Heart right ventricle (tissue), 16 donors: Measurements from ENCODE around the gene POU1F1. TPM values are rescaled to one million over a fixed set of nuclear protein-coding genes. Genes with fewer than 3 reads are reported as not detected.

Experiments
- ATAC-seq, 8 donors: fragments of 200-7000 bp; cut with Tn5 transposase; one replicate each; pipeline ENCODE4 v1.9.1; 2020; ENCODE audit warnings: mild to moderate bottlenecking in 8 of 8, moderate library complexity in 8 of 8, moderate number of reproducible peaks in 1 of 8
- DNase-seq, 2 donors: peaks; one replicate each; pipeline ENCODE4 v3.0.0-alpha.2; 2020
- H3K27ac ChIP-seq, 10 donors: fragments of 200-600 bp; sonication (generic) in 2 of 10; one replicate each; pipeline versions ENCODE4 v1.5.0 to v1.8.0; 2020 to 2022; ENCODE audit warnings: mild to moderate bottlenecking in 3 of 10
- H3K27me3 ChIP-seq, 7 donors: fragments of 200-600 bp; one replicate each; pipeline ENCODE4 v1.8.0; 2021 to 2022; ENCODE audit warnings: mild to moderate bottlenecking in 2 of 7
- H3K36me3 ChIP-seq, 9 donors: fragments of 200-600 bp; sonication (generic) in 1 of 9; one replicate each; pipeline versions ENCODE4 v1.5.0 to v1.8.0; 2020 to 2022; ENCODE audit warnings: mild to moderate bottlenecking in 2 of 9
- H3K4me1 ChIP-seq, 9 donors: fragments of 200-600 bp; sonication (generic) in 1 of 9; one replicate each; pipeline versions ENCODE4 v1.5.0 to v1.8.0; 2020 to 2022; ENCODE audit warnings: mild to moderate bottlenecking in 4 of 9
- H3K4me3 ChIP-seq, 10 donors: fragments of 200-600 bp; sonication (generic) in 2 of 10; one replicate each; pipeline versions ENCODE4 v1.5.0 to v1.8.0; 2020 to 2022; ENCODE audit warnings: mild to moderate bottlenecking in 7 of 10, moderate library complexity in 2 of 10
- H3K9me3 ChIP-seq, 11 donors: fragments of 200-600 bp in 10 of 11; sonication (generic) in 2 of 11; one replicate each; pipeline versions ENCODE4 v1.5.0 to v1.8.0; 2013 to 2022; ENCODE audit warnings: mild to moderate bottlenecking in 2 of 11, control low read depth in 1 of 11, moderate library complexity in 1 of 11
- WGBS, 2 donors: extraction: QIAGEN DNeasy Blood & Tissue Kit; methylation state at CpG; one replicate each; pipeline ENCODE4 v1.1.7; 2013; ENCODE audit warnings: inconsistent platforms in 1 of 2; 5-methylcytosine and 5-hydroxymethylcytosine counted together
- intact Hi-C, 10 donors: fragments of 100-400 bp; cut with DNase I; formaldehyde crosslinking; loops; one replicate each; pipeline versions ENCODE4 v1.11.1 to v1.14.2; 2022
- microRNA-seq, 2 donors: library from miRNA; unstranded; fragments of <30 nt; microRNA quantifications; one replicate each; pipeline ENCODE4 v1.2.0, GENCODE V29; 2021
- polyA plus RNA-seq, 2 donors: library from polyadenylated mRNA; stranded (reverse); fragments of 200-250 nt; gene quantifications; one replicate each; pipeline ENCODE4 v1.2.3, GENCODE V29; 2013
- total RNA-seq, 10 donors: library from RNA; stranded (reverse); fragmentation: NEBNext Ultra II Directional in 3 of 10; extraction: Animal tissue kit (Norgen Biotek cat#: 25700) in 3 of 10; gene quantifications; one replicate each; pipeline versions ENCODE4 v1.2.1 to v1.2.4, GENCODE V29; 2021 to 2023
- TF ChIP-seq, protein P1 (sequence below), 9 donors: fragments of 200-600 bp; sonication (generic) in 2 of 9; IDR thresholded peaks; one replicate each; pipeline versions ENCODE4 v1.5.0 to v1.8.0; 2021 to 2022; ENCODE audit warnings: antibody characterized with exemption in 9 of 9, mild to moderate bottlenecking in 5 of 9, moderate library complexity in 1 of 9
- donor health status: Arrhythmogenic right ventricular cardiomyopathy.
- donor health status: ischemic (EF 13 %, LVEDD 7.1; RV severe dilation, severe dysfunction).
- donor health status: healthy with polysubstance abuse.
- donor health status: DM: no; HTN: yes; CAD: no.
- donor health status: DM: no; HTN: no; CAD: no.
- donor health status: ischemic (EF 25% LVEDD 6.9; RV normal size, moderate dysfunction).
- donor health status: ischemic (EF 25% LVEDD 5.7; RV mildly dilated, moderate dysfunction).
- donor health status: healthy.
- donor health status: DM: yes; HTN: yes; CAD: no.
- donor health status: Ischemic cardiomyopathy.
- donor health status: ischemic (EF 35%, LVEDD 5.7; RV mildly dilated, moderate dysfunction).
- donor health status: nonischemic (EF 11% LVEDD 7.7; RV severe dilation, severe dysfunction).
- donor health status: DM: yes; HTN: yes; CAD: no.
- donor health status: PGD.
- donor health status: ischemic (EF 29% LVEDD 5.4; RV normal size, mild dysfunction).
- donor health status: nonischemic (EF 23%, LVEDD 6.1; RV moderate dilation, normal function).

The POU1F1 gene
- total and polyA plus RNA-seq, 12 donors: not detected

DNA sequence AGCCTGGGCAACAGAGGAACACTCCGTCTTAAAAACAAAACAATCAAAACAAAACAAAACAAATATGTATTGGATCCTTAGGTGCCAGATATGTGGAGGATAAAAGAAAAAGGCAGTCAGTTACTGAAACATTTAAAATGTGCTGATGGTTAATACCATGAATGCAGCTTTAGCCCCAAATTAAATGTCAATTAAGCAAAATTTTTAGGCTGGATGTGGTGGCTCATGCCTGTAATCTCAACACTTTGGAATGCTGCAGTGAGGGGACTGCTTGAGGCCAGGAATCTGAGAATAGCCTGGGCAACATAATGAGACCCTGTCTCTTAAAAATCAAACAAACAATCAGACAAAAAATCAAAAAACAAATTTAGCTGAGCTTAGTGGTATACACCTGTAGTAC, 57.8 kb downstream of the POU1F1 start:
- Histone ChIP-seq H3K36me3 (no peaks in the 10 kb centered on the region), H3K9me3 (no peaks in the 10 kb centered on the region), H3K4me3 (no peak overlapping the region), H3K27me3 (peaks cover 0 to 24% (median 11%) of the 10 kb centered on the region in 7 donors), H3K4me1 (no peaks in the 10 kb centered on the region), H3K27ac (no peak overlapping the region)
- no peak for ATAC-seq
- DNase-seq: no peak
- WGBS, 2 donors: 88 to 96% methylated on average over 1 of the region's 1 CpG
- intact Hi-C loops: no loop called here
- TF ChIP-seq, protein P1, sequence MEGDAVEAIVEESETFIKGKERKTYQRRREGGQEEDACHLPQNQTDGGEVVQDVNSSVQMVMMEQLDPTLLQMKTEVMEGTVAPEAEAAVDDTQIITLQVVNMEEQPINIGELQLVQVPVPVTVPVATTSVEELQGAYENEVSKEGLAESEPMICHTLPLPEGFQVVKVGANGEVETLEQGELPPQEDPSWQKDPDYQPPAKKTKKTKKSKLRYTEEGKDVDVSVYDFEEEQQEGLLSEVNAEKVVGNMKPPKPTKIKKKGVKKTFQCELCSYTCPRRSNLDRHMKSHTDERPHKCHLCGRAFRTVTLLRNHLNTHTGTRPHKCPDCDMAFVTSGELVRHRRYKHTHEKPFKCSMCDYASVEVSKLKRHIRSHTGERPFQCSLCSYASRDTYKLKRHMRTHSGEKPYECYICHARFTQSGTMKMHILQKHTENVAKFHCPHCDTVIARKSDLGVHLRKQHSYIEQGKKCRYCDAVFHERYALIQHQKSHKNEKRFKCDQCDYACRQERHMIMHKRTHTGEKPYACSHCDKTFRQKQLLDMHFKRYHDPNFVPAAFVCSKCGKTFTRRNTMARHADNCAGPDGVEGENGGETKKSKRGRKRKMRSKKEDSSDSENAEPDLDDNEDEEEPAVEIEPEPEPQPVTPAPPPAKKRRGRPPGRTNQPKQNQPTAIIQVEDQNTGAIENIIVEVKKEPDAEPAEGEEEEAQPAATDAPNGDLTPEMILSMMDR (IDR thresholded peaks at IDR 0.05): no peak

Small RNA genes lying within 50 kb of the gene (microRNA-seq; reads per million reads assigned to microRNA genes)
- 0 to 0.60 reads per million in 2 donors for gene MIR4795

Other genes with a start within 250 kb of the POU1F1 start
- gene CHMP2B, start 49.3 kb downstream of the POU1F1 start, total RNA-seq: 10 to 100 TPM; 32.1 to 43.7 (median 36.0) TPM
- 10 to 100 TPM; 10.8 to 18.0 TPM for gene CHMP2B, start 49.3 kb downstream of the POU1F1 start, polyA plus RNA-seq